Type B pancreatic cell (in vitro differentiated cells): Measurements from ENCODE around the gene TAF4B. TPM values are rescaled to one million over a fixed set of nuclear protein-coding genes. Genes with fewer than 3 reads are reported as not detected.
A peak's percentile ranks its signal among the peaks of the same experiment; 100 is the strongest.
"Not testable (repeated sequence)": the region's sequence is repeated elsewhere in the genome, so short reads cannot be mapped to it uniquely, and the experiment has no call there.

Source experiments
- DNase-seq: peaks from one replicate; pipeline ENCODE4 v3.0.0; 2021; ENCODE audit warnings: mixed read lengths; ENCODE audit not compliant: unreplicated experiment; ENCODE audit errors: extremely low spot score
- H3K27ac Mint-ChIP-seq: 2 replicates; pipeline ENCODE4 v1.8.0; 2021; ENCODE audit warnings: mild to moderate bottlenecking, mixed read lengths
- H3K27me3 Mint-ChIP-seq: 2 replicates; pipeline ENCODE4 v1.8.0; 2021; ENCODE audit warnings: mixed read lengths
- H3K36me3 Mint-ChIP-seq: 2 replicates; pipeline ENCODE4 v1.8.0; 2021; ENCODE audit warnings: mixed read lengths
- H3K4me1 Mint-ChIP-seq: one replicate; pipeline ENCODE4 v1.8.0; 2021; ENCODE audit warnings: mixed read lengths; ENCODE audit not compliant: unreplicated experiment
- H3K4me3 Mint-ChIP-seq: 2 replicates; pipeline ENCODE4 v1.8.0; 2021; ENCODE audit warnings: mild to moderate bottlenecking, mixed read lengths
- H3K9me3 Mint-ChIP-seq: 2 replicates; pipeline ENCODE4 v1.8.0; 2021; ENCODE audit warnings: mixed read lengths
- total RNA-seq: library from RNA; stranded (reverse); gene quantifications from 2 replicates; pipeline ENCODE4 v1.2.1, GENCODE V29; 2021; ENCODE audit warnings: low replicate concordance
- TF ChIP-seq, protein P1 (sequence below): fragments of 200-600 bp; sonication (generic); conservative IDR thresholded peaks from 2 replicates; pipeline ENCODE4 v1.5.0; 2021; ENCODE audit warnings: antibody characterized with exemption, mild to moderate bottlenecking

The TAF4B gene
- total RNA-seq, 1 donor from 2014 or later, result 5.1 TPM

DNA sequence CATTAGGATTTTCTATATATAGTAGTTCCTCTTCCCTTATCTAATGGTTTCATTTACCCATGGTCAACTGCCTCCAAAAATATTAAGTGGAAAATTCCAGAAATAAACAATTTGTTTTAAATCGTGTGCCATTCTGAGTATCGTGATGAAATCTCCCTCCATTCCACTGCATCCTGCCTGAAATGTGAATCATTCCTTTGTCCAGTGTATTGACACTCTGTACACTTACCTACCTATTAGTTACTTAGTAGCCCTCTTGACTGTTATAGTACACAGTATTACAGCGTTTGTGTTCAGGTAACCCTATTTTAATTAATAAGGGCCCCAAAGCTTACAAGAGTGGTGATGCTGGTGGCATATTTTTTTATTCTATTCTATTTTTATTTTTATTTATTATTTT is 26.2 kb downstream of the TAF4B start:
- no peak overlapping the region for H3K27ac Mint-ChIP-seq
- no peak overlapping the region for H3K4me3 Mint-ChIP-seq
- H3K9me3 Mint-ChIP-seq, result no peaks in the 10 kb centered on the region
- H3K27me3 Mint-ChIP-seq, result no peaks in the 10 kb centered on the region
- TF ChIP-seq, protein P1, sequence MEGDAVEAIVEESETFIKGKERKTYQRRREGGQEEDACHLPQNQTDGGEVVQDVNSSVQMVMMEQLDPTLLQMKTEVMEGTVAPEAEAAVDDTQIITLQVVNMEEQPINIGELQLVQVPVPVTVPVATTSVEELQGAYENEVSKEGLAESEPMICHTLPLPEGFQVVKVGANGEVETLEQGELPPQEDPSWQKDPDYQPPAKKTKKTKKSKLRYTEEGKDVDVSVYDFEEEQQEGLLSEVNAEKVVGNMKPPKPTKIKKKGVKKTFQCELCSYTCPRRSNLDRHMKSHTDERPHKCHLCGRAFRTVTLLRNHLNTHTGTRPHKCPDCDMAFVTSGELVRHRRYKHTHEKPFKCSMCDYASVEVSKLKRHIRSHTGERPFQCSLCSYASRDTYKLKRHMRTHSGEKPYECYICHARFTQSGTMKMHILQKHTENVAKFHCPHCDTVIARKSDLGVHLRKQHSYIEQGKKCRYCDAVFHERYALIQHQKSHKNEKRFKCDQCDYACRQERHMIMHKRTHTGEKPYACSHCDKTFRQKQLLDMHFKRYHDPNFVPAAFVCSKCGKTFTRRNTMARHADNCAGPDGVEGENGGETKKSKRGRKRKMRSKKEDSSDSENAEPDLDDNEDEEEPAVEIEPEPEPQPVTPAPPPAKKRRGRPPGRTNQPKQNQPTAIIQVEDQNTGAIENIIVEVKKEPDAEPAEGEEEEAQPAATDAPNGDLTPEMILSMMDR, result no peak
- H3K4me1 Mint-ChIP-seq, result no peaks in the 10 kb centered on the region
- no peaks in the 10 kb centered on the region for H3K36me3 Mint-ChIP-seq
- no peak for DNase-seq

DNA sequence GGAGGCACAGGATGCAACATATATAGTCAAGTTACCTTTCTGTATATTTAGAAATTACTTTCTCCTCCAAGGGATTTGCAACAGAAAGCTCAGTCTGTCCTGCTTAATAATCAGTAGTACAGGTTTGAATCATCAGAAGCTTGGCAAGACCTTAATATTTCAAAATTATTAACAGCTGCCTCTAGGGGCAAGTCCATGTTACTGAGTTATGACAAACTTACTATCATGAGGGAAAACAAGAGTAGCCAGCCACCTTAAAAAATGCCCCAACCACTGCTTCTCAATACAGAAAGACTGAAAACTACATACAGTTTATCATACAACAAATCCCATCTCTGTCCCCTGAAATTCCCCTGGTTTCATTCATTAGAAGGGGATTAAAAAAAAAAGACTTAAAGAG is 28.6 kb downstream of the TAF4B start:
- not testable (repeated sequence) for H3K4me3 Mint-ChIP-seq, H3K27ac Mint-ChIP-seq, H3K27me3 Mint-ChIP-seq, H3K36me3 Mint-ChIP-seq, H3K9me3 Mint-ChIP-seq, H3K4me1 Mint-ChIP-seq, DNase-seq

DNA sequence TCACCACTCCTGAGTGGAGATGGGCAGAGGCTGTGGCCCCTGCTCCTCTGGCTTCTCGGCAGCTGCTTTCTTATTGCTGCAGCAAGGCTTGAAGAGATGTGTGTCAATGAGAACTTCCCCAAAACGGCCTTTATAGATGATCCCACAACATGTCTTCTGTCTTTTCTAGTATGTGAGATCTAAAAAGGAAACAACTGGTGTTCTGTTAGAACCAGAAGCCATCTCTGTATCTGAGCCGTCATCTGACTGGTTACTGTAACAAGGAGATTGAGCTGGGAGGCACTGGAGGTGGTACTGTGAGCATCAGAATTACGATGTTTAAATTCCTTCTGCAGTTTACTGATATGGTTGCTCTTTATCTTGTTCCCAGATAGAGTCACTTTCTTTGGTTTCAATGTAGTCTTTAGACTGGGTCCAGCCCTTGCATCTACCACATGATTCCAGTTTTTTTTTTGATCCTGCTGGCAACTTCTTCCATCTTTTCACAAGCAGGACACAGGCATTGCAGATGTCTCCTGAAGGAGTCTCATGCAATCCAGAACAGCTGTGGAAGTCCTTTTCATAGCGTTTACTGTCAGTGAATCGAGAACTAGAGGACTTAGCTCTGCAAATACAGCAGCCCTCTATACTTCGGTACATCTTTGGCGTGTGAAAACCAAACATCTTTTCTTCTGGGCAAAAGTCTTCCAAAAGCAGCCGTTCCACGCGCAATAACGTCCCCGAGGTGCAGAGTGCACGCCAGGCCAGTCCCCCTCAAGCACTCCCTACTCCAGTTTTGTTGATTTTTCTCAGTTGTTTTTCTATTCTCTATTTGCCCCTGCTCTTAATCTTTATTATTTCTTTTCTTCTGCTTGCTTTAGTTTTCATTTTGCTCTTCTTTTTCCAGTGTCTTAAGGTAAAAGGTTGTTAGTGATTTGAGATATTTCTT is 29.7 kb downstream of the TAF4B start:
- Mint-ChIP-seq H3K9me3 (no peaks in the 10 kb centered on the region), H3K4me1 (no peaks in the 10 kb centered on the region), H3K27ac (no peak overlapping the region), H3K4me3 (no peak overlapping the region), H3K27me3 (no peaks in the 10 kb centered on the region), H3K36me3 (no peaks in the 10 kb centered on the region)
- TF ChIP-seq, protein P1, result no peak
- no peak for DNase-seq

- Mint-ChIP-seq H3K4me1 (no peaks in the 10 kb centered on the region), H3K36me3 (no peaks in the 10 kb centered on the region), H3K27ac (no peak overlapping the region), H3K9me3 (no peaks in the 10 kb centered on the region), H3K4me3 (no peak overlapping the region), H3K27me3 (no peaks in the 10 kb centered on the region)
- no peak for DNase-seq
- TF ChIP-seq, protein P1, result no peak
Measured at GRCh38 chr18:26258711-26259110, 32.5 kb downstream of the TAF4B start.

DNA sequence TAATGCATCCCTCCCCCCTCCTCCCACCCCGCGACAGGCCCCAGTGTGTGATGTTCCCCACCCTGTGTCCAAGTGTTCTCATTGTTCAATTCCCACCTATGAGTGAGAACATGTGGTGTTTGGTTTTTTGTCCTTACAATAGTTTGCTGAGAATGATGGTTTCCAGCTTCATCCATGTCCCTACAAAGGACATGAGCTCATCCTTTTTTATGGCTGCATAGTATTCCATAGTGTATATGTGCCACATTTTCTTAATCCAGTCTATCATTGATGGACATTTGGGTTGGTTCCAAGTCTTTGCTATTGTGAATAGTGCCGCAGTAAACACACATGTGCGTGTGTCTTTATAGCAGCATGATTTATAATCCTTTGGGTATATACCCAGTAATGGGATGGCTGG is 33.2 kb downstream of the TAF4B start:
- H3K9me3 Mint-ChIP-seq, H3K4me3 Mint-ChIP-seq, H3K27me3 Mint-ChIP-seq, H3K36me3 Mint-ChIP-seq, H3K27ac Mint-ChIP-seq, DNase-seq, H3K4me1 Mint-ChIP-seq: not testable (repeated sequence)

- Mint-ChIP-seq H3K4me1 (no peaks in the 10 kb centered on the region), H3K36me3 (peaks cover 4% of the 10 kb centered on the region), H3K27ac (peak overlapping the region; percentile 31), H3K4me3 (no peak overlapping the region), H3K27me3 (no peaks in the 10 kb centered on the region), H3K9me3 (no peaks in the 10 kb centered on the region)
- no peak for DNase-seq
- TF ChIP-seq, protein P1, result no peak
Measured at GRCh38 chr18:26262156-26262555, 35.9 kb downstream of the TAF4B start.
